Measurements from ENCODE around the gene ATXN7L1. TPM values are rescaled to one million over a fixed set of nuclear protein-coding genes. Genes with fewer than 3 reads are reported as not detected.

The ATXN7L1 gene
- total and polyA plus RNA-seq, 8 donors: 13.0 to 15.5 (median 13.8) TPM

DNA sequence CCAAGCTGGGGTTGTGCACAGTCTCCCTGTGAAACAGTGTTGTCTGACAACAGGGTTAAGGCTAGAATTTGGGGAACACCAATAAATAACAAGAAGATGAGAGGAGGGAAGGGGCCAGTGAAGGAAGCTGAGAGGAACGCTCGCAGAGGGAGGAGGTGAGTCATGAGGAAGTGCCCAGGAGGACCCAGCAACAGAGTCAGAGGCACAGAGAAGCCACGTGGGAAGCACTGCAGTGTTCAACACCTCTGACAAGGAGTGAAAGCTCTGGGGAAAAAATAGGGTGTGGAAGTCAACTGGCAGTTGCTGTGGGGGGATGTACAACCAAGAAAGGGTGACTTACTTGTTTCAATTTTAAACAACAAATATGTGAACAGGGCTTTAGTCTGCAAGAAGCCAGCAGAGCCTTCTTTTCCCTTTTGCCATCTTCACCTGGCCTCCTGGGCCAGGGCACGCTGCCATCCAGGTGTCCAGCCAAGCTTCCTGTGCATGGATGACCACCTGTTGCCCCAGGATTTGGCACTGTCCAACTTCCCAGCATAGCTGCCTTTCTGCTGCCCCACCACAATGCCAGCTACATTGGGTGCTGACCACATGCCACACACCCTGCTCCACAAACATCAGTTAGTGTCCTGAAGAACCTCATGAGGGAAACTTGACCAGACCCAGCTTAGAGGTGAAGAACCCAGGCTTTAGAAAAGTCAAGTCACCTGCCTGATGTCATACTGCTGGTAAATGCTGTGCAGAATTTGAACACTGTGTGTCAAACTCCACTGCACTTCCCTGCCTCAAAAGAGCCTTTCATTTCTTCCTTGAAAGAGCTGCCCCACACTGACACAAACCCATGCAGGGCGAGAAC is 69.6 kb downstream of the ATXN7L1 start:
- intact Hi-C loops (cut with DNase I): no loop called here
- no peak overlapping the region for H3K4me3 ChIP-seq
- TF ChIP-seq, protein P1, sequence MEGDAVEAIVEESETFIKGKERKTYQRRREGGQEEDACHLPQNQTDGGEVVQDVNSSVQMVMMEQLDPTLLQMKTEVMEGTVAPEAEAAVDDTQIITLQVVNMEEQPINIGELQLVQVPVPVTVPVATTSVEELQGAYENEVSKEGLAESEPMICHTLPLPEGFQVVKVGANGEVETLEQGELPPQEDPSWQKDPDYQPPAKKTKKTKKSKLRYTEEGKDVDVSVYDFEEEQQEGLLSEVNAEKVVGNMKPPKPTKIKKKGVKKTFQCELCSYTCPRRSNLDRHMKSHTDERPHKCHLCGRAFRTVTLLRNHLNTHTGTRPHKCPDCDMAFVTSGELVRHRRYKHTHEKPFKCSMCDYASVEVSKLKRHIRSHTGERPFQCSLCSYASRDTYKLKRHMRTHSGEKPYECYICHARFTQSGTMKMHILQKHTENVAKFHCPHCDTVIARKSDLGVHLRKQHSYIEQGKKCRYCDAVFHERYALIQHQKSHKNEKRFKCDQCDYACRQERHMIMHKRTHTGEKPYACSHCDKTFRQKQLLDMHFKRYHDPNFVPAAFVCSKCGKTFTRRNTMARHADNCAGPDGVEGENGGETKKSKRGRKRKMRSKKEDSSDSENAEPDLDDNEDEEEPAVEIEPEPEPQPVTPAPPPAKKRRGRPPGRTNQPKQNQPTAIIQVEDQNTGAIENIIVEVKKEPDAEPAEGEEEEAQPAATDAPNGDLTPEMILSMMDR (IDR thresholded peaks at IDR 0.05): no peak
- no peak overlapping the region for H3K27ac ChIP-seq
- peaks cover 0 to 14% of the 10 kb centered on the region in 2 donors for H3K4me1 ChIP-seq
- ATAC-seq (peak; percentile 78), DNase-seq (peak in 2 of 4 donors; percentile 25 to 43)
- no peaks in the 10 kb centered on the region for H3K9me3 ChIP-seq
- no peaks in the 10 kb centered on the region for H3K36me3 ChIP-seq
- no peaks in the 10 kb centered on the region for H3K27me3 ChIP-seq

- peaks cover 0 to 14% of the 10 kb centered on the region in 2 donors for H3K4me1 ChIP-seq
- ATAC-seq (no peak), DNase-seq (peak in 1 of 4 donors; percentile 47)
- H3K4me3 ChIP-seq: no peak overlapping the region
- no peaks in the 10 kb centered on the region for H3K9me3 ChIP-seq
- no peaks in the 10 kb centered on the region for H3K27me3 ChIP-seq
- intact Hi-C loops (cut with DNase I): no loop called here
- no peak overlapping the region for H3K27ac ChIP-seq
- no peaks in the 10 kb centered on the region for H3K36me3 ChIP-seq
- TF ChIP-seq, protein P1 (IDR thresholded peaks at IDR 0.05): no peak
These were observed 70.9 kb downstream of the ATXN7L1 start for GRCh38 chr7:105805447-105806019.

DNA sequence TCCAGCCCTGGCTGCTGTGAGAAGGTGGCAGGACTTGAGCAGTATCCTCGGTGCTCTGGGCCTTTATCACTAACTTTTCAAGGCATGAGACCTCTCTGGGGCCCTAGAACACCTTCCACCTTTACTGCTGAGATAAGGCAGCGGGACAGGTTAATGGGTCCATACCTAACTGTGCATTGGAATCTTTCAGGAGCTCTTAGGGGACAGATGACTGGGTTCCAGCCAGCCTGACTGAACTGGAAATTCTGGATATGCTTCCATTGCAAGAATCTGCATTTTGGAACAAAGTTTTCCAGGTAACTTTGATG is 73.0 kb downstream of the ATXN7L1 start:
- ATAC-seq (no peak), DNase-seq (no peak)
- intact Hi-C loops (cut with DNase I): no loop called here
- Histone ChIP-seq H3K36me3 (no peaks in the 10 kb centered on the region), H3K4me3 (no peak overlapping the region), H3K4me1 (peaks cover 0 to 11% of the 10 kb centered on the region in 2 donors), H3K9me3 (no peaks in the 10 kb centered on the region), H3K27me3 (no peaks in the 10 kb centered on the region), H3K27ac (no peak overlapping the region)
- TF ChIP-seq, protein P1 (IDR thresholded peaks at IDR 0.05): no peak

DNA sequence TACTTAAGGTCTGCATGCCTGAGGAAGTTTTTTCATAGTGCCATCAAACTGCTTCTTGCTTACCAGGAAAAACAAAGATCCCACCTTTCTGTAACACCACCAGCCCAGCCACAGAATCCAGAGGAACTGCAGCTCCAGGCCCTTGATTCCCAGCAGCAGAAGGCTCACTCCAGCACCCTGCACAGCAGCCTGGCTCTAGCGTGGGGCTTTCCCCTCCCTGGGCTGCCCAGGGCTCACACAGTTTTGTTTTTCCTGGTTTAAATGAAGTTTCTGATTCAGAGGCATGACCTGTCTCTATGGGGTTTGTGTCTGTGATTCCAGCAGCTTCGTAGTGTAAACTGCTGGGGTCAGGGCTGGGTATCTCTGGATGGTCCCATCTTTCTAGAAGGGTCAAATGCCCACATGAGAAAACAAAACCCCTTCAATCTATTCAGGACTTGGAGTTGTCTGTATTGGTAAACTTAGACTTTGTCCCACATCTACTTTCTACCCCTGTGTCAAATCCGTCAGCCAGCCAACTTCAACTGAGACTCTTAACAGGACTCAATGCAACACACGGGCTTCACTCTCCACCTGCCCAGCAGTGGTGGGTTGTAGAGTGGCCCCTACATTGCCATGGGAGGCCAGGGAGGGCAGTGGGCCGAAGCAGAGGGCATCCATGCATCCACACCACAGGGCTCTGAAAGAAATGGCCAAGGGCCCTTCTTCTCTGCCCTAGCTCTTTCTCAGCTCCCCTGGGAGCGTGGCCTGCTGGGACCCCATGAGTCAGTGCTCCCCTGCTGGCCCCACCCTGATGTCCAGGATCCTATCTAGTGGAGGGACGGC is 73.6 kb downstream of the ATXN7L1 start:
- H3K4me1 ChIP-seq: peaks cover 0 to 11% of the 10 kb centered on the region in 2 donors
- no peaks in the 10 kb centered on the region for H3K9me3 ChIP-seq
- no peak overlapping the region for H3K4me3 ChIP-seq
- no peak for ATAC-seq
- no peaks in the 10 kb centered on the region for H3K36me3 ChIP-seq
- H3K27me3 ChIP-seq: no peaks in the 10 kb centered on the region
- TF ChIP-seq, protein P1 (IDR thresholded peaks at IDR 0.05): no peak
- intact Hi-C loops (cut with DNase I): no loop called here
- no peak overlapping the region for H3K27ac ChIP-seq
- DNase-seq: no peak

All from left lung (tissue), 10 donors.